HCT116 (cell line): ENCODE data around the gene RANBP9. TPM values are rescaled to one million over a fixed set of nuclear protein-coding genes. Genes with fewer than 3 reads are reported as not detected.

ENCODE experiments used
- ATAC-seq: fragments of 200-7000 bp; cut with Tn5 transposase; 2 replicates; pipeline ENCODE4 v1.9.1; 2020; ENCODE audit warnings: mild to moderate bottlenecking, moderate library complexity
- BruUV-seq: library from RNA; stranded (reverse); fragments of 400-500 nt; replicated peaks from 2 replicates; lab custom pipeline; 2021; lab: Mats Ljungman, UMichigan
- CTCF ChIA-PET: fragments of 300-600 bp; sonication (Branson Sonifier 250); formaldehyde crosslinking; loops from one replicate; lab custom pipeline; 2021; ENCODE audit warnings: antibody characterized with exemption; lab: Charles Lee
- POLR2A ChIA-PET: fragments of 300-600, 350-600 bp; sonication (Branson Sonifier 250); formaldehyde crosslinking; loops from one replicate; lab custom pipeline; 2021; ENCODE audit warnings: antibody characterized with exemption; lab: Charles Lee
- RAD21 ChIA-PET, 2 experiments: fragments of 300-600 bp; sonication (Branson Sonifier 250); formaldehyde crosslinking; loops; one replicate each; lab custom pipeline; 2023; ENCODE audit warnings: low total read pairs in 2 of 2; ENCODE audit not compliant: uncharacterized antibody in 2 of 2, unreplicated experiment in 2 of 2, low non-redundant PET in 1 of 2; lab: Charles Lee
- DNase-seq: peaks from one replicate; pipeline ENCODE4 v3.0.0-alpha.2; 2010; ENCODE audit warnings: low read depth, low spot score
- H2AFZ ChIP-seq: fragments of 200-600 bp; shearing (Covaris generic), sonication (generic); 2 replicates; pipeline ENCODE4 v1.6.1; 2017; ENCODE audit warnings: low read depth, mixed run types, mixed read lengths, antibody characterized with exemption, low read length; ENCODE audit not compliant: poor library complexity, severe bottlenecking
- H3K27ac ChIP-seq: 2 replicates; pipeline ENCODE4 v1.5.1; 2012; ENCODE audit warnings: low read depth, low read length
- H3K27me3 ChIP-seq: fragments of 200-600 bp; sonication (generic); 2 replicates; pipeline ENCODE4 v1.6.1; 2016; ENCODE audit warnings: mixed run types, low read length, mixed read lengths; ENCODE audit not compliant: insufficient read depth
- H3K36me3 ChIP-seq, 2 experiments: fragments of 200-500 bp in 1 of 2; fragments of 200-600 bp in 1 of 2; sonication (Bioruptor generic) in 1 of 2; sonication (generic) in 1 of 2; 2 replicates each; pipeline versions ENCODE4 v1.5.1 to v1.6.1; 2014 to 2016; ENCODE audit warnings: low read length in 2 of 2, inconsistent platforms in 1 of 2, mixed read lengths in 1 of 2, mixed run types in 1 of 2; ENCODE audit not compliant: insufficient read depth in 2 of 2, control insufficient read depth in 1 of 2
- H3K4me1 ChIP-seq, 2 experiments: fragments of 200-600 bp in 1 of 2; sonication (generic) in 1 of 2; 2 replicates each; pipeline versions ENCODE4 v1.5.1 to v1.6.1; 2012 to 2017; ENCODE audit warnings: low read length in 2 of 2, inconsistent platforms in 1 of 2, mild to moderate bottlenecking in 1 of 2, mixed read lengths in 1 of 2, mixed run types in 1 of 2, moderate library complexity in 1 of 2; ENCODE audit not compliant: insufficient read depth in 2 of 2, control insufficient read depth in 1 of 2
- H3K4me2 ChIP-seq: fragments of 200-600 bp; sonication (generic); 2 replicates; pipeline ENCODE4 v1.6.1; 2017; ENCODE audit warnings: mixed run types, low read length, mixed read lengths
- H3K4me3 ChIP-seq, 2 experiments: fragments of 200-600 bp in 1 of 2; sonication (generic) in 1 of 2; replicated peaks in 1 of 2; 2 replicates each; pipeline ENCODE4 v1.5.1; 2011 to 2016; ENCODE audit warnings: low read length in 2 of 2, control low read depth in 1 of 2, low read depth in 1 of 2, mild to moderate bottlenecking in 1 of 2, mixed read lengths in 1 of 2, mixed run types in 1 of 2
- H3K79me2 ChIP-seq: fragments of 200-600 bp; sonication (generic); 2 replicates; pipeline ENCODE4 v1.6.1; 2017; ENCODE audit warnings: mild to moderate bottlenecking, mixed run types, low read length, moderate library complexity, mixed read lengths; ENCODE audit not compliant: insufficient read depth
- H3K9ac ChIP-seq: fragments of 200-600 bp; sonication (generic); 2 replicates; pipeline ENCODE4 v1.6.1; 2016; ENCODE audit warnings: low read length, mixed read lengths
- H3K9me2 ChIP-seq: fragments of 200-600 bp; sonication (generic), shearing (Covaris generic); 2 replicates; pipeline ENCODE4 v1.6.1; 2017; ENCODE audit warnings: mixed run types, mild to moderate bottlenecking, moderate library complexity; ENCODE audit not compliant: insufficient read depth
- H3K9me3 ChIP-seq, 2 experiments: fragments of 200-500 bp in 1 of 2; fragments of 200-600 bp in 1 of 2; sonication (Bioruptor generic) in 1 of 2; sonication (generic) in 1 of 2; 2 replicates each; pipeline ENCODE4 v1.6.1; 2014 to 2017; ENCODE audit warnings: low read length in 2 of 2, mixed read lengths in 2 of 2, inconsistent platforms in 1 of 2, low read depth in 1 of 2, mild to moderate bottlenecking in 1 of 2, mixed run types in 1 of 2, moderate library complexity in 1 of 2; ENCODE audit not compliant: control insufficient read depth in 1 of 2, insufficient read depth in 1 of 2
- H4K20me1 ChIP-seq: fragments of 200-600 bp; sonication (generic), shearing (Covaris generic); 2 replicates; pipeline ENCODE4 v1.6.1; 2017; ENCODE audit warnings: mixed run types, mild to moderate bottlenecking, moderate library complexity; ENCODE audit not compliant: insufficient read depth
- CEBPB ChIP-seq: IDR thresholded peaks from 2 replicates; pipeline ENCODE4 v1.6.1; 2012; ENCODE audit warnings: low read depth
- EGR1 ChIP-seq: IDR thresholded peaks from 2 replicates; pipeline ENCODE4 v1.6.1; 2012; ENCODE audit warnings: low read depth
- ELF1 ChIP-seq: IDR thresholded peaks from 2 replicates; pipeline ENCODE4 v1.6.1; 2012; ENCODE audit warnings: low read depth, borderline replicate concordance
- EZH2 ChIP-seq: fragments of 200-600 bp; sonication (generic); IDR thresholded peaks from 2 replicates; pipeline ENCODE4 v1.6.1; 2017; ENCODE audit warnings: antibody characterized with exemption, mixed run types
- FOSL1 ChIP-seq: IDR thresholded peaks from 2 replicates; pipeline ENCODE4 v1.6.1; 2012; ENCODE audit warnings: low read depth
- POLR2A ChIP-seq: IDR thresholded peaks from 2 replicates; pipeline ENCODE4 v1.7.0; 2011; ENCODE audit warnings: borderline replicate concordance; ENCODE audit not compliant: insufficient read depth, insufficient read length; ENCODE audit errors: extremely low read depth
- POLR2AphosphoS5 ChIP-seq: IDR thresholded peaks from 2 replicates; pipeline ENCODE4 v1.6.1; 2011; ENCODE audit warnings: mild to moderate bottlenecking, low read depth, low read length, moderate library complexity
- RAD21 ChIP-seq: IDR thresholded peaks from 2 replicates; pipeline ENCODE4 v1.6.1; 2012; ENCODE audit warnings: low read depth, mild to moderate bottlenecking
- SIN3A ChIP-seq: IDR thresholded peaks from 2 replicates; pipeline ENCODE4 v1.6.1; 2012; ENCODE audit warnings: low read depth
- SP1 ChIP-seq: IDR thresholded peaks from 2 replicates; pipeline ENCODE4 v1.6.1; 2012; ENCODE audit warnings: low read depth
- SRF ChIP-seq: IDR thresholded peaks from 2 replicates; pipeline ENCODE4 v1.6.1; 2012; ENCODE audit warnings: low read depth
- YY1 ChIP-seq: IDR thresholded peaks from 2 replicates; pipeline ENCODE4 v1.6.1; 2011; ENCODE audit warnings: low read length, low read depth, moderate library complexity, mild to moderate bottlenecking; ENCODE audit not compliant: insufficient replicate concordance; ENCODE audit errors: extremely low read depth
- ZFX ChIP-seq: fragments of 450-650 bp; IDR thresholded peaks from 2 replicates; pipeline ENCODE4 v1.6.1; 2017
- ZNF274 ChIP-seq: fragments of 200-500 bp; sonication (Bioruptor generic); IDR thresholded peaks from 2 replicates; pipeline ENCODE4 v1.6.1; 2014; ENCODE audit warnings: mild to moderate bottlenecking, low read depth, low read length, inconsistent platforms
- intact Hi-C: fragments of 100-400 bp; cut with micrococcal nuclease; formaldehyde crosslinking; loops from 2 replicates; pipeline ENCODE4 v1.10.0; 2022
- total RNA-seq: library from RNA; stranded (reverse); gene quantifications from one replicate; pipeline ENCODE4 v1.2.1, GENCODE V29; 2021; ENCODE audit not compliant: unreplicated experiment
- TF ChIP-seq, protein P1 (sequence below): IDR thresholded peaks from 2 replicates; pipeline ENCODE4 v1.6.1; 2012
- TF ChIP-seq, protein P2 (sequence below): IDR thresholded peaks from 2 replicates; pipeline ENCODE4 v1.6.1; 2012; ENCODE audit warnings: low read depth
- TF ChIP-seq, protein P3 (sequence below): IDR thresholded peaks from 2 replicates; pipeline ENCODE4 v1.6.1; 2012
- TF ChIP-seq, protein P4 (sequence below): IDR thresholded peaks from 2 replicates; pipeline ENCODE4 v1.6.1; 2011; ENCODE audit warnings: mild to moderate bottlenecking, low read length, moderate library complexity; ENCODE audit not compliant: insufficient replicate concordance; ENCODE audit errors: extremely low read depth

Gene RANBP9
- total RNA-seq, 1 experiment from 2014 or later, result 48.0 TPM

DNA sequence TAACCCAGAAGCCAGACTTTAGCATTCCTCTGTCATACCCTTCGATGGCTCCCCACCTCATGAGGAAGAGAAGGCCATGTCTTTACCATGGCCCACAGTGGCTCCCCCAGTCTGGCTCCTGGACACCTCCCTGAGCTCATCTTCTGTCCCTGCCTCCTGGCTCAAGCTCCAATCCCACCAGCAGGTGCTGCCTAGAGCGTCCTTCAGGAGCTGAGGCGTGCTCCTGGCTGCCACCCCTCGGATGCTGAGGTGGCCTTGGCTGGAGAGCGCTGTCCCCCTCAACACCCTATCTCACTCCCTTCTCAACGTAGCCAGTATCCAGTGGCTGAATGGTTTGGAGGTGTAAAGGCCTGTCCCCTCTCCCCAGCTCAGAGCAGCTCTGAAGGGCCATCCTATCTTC lies 47.4 kb upstream of the RANBP9 start:
- no peaks in the 10 kb centered on the region for H3K36me3 ChIP-seq
- H3K9me3 ChIP-seq, result peaks cover 0 to 3% of the 10 kb centered on the region in 2 experiments; a peak in 1 of 4 replicates
- ATAC-seq, result no peak
- no peak overlapping the region for H3K4me2 ChIP-seq
- ChIA-PET CTCF (no interaction called here), POLR2A (no interaction called here), RAD21 (no interaction called here)
- no peak overlapping the region for H3K27ac ChIP-seq
- H3K9ac ChIP-seq, result no peak overlapping the region
- no TSS peak for BruUV-seq
- H3K4me3 ChIP-seq, result no peak overlapping the region
- H3K9me2 ChIP-seq, result no peaks in the 10 kb centered on the region
- peaks cover 0 to 7% of the 10 kb centered on the region in 2 experiments; a peak in 3 of 4 replicates for H3K4me1 ChIP-seq
- intact Hi-C loops, result no loop called here
- no peaks in the 10 kb centered on the region for H4K20me1 ChIP-seq
- no peaks in the 10 kb centered on the region for H3K27me3 ChIP-seq
- no peak overlapping the region for H2AFZ ChIP-seq
- H3K79me2 ChIP-seq, result no peaks in the 10 kb centered on the region
- DNase-seq, result no peak
- no peak for TF ChIP-seq ELF1
- TF ChIP-seq CEBPB, result no peak
- TF ChIP-seq EZH2, result no peak
- TF ChIP-seq, protein P1, sequence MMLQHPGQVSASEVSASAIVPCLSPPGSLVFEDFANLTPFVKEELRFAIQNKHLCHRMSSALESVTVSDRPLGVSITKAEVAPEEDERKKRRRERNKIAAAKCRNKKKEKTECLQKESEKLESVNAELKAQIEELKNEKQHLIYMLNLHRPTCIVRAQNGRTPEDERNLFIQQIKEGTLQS, result no peak
- no peak for TF ChIP-seq SIN3A
- TF ChIP-seq POLR2AphosphoS5, result no peak
- no peak for TF ChIP-seq YY1
- no peak for TF ChIP-seq RAD21
- no peak for TF ChIP-seq POLR2A
- no peak for TF ChIP-seq EGR1
- TF ChIP-seq, protein P2, sequence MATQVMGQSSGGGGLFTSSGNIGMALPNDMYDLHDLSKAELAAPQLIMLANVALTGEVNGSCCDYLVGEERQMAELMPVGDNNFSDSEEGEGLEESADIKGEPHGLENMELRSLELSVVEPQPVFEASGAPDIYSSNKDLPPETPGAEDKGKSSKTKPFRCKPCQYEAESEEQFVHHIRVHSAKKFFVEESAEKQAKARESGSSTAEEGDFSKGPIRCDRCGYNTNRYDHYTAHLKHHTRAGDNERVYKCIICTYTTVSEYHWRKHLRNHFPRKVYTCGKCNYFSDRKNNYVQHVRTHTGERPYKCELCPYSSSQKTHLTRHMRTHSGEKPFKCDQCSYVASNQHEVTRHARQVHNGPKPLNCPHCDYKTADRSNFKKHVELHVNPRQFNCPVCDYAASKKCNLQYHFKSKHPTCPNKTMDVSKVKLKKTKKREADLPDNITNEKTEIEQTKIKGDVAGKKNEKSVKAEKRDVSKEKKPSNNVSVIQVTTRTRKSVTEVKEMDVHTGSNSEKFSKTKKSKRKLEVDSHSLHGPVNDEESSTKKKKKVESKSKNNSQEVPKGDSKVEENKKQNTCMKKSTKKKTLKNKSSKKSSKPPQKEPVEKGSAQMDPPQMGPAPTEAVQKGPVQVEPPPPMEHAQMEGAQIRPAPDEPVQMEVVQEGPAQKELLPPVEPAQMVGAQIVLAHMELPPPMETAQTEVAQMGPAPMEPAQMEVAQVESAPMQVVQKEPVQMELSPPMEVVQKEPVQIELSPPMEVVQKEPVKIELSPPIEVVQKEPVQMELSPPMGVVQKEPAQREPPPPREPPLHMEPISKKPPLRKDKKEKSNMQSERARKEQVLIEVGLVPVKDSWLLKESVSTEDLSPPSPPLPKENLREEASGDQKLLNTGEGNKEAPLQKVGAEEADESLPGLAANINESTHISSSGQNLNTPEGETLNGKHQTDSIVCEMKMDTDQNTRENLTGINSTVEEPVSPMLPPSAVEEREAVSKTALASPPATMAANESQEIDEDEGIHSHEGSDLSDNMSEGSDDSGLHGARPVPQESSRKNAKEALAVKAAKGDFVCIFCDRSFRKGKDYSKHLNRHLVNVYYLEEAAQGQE, result no peak
- no peak for TF ChIP-seq ZFX
- TF ChIP-seq ZNF274, result no peak
- TF ChIP-seq, protein P3, sequence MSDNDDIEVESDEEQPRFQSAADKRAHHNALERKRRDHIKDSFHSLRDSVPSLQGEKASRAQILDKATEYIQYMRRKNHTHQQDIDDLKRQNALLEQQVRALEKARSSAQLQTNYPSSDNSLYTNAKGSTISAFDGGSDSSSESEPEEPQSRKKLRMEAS, result no peak
- TF ChIP-seq SP1, result no peak
- TF ChIP-seq, protein P4, sequence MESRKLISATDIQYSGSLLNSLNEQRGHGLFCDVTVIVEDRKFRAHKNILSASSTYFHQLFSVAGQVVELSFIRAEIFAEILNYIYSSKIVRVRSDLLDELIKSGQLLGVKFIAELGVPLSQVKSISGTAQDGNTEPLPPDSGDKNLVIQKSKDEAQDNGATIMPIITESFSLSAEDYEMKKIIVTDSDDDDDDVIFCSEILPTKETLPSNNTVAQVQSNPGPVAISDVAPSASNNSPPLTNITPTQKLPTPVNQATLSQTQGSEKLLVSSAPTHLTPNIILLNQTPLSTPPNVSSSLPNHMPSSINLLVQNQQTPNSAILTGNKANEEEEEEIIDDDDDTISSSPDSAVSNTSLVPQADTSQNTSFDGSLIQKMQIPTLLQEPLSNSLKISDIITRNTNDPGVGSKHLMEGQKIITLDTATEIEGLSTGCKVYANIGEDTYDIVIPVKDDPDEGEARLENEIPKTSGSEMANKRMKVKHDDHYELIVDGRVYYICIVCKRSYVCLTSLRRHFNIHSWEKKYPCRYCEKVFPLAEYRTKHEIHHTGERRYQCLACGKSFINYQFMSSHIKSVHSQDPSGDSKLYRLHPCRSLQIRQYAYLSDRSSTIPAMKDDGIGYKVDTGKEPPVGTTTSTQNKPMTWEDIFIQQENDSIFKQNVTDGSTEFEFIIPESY, result no peak
- TF ChIP-seq SRF, result no peak
- no peak for TF ChIP-seq FOSL1
